DOHH2 (cell line): Measurements from ENCODE around the gene VSTM2L.

ENCODE experiments used
- H3F3A ChIP-seq: fragments of 200-600 bp; sonication (generic), shearing (Covaris generic); 2 replicates; pipeline ENCODE4 v1.6.0; 2016; ENCODE audit warnings: antibody characterized with exemption, mild to moderate bottlenecking; ENCODE audit not compliant: control insufficient read depth, insufficient read depth
- H3K27ac ChIP-seq: fragments of 200-600 bp; sonication (generic); 2 replicates; pipeline ENCODE4 v1.5.1; 2014; ENCODE audit warnings: low read depth, mild to moderate bottlenecking, low read length, moderate library complexity
- H3K27me3 ChIP-seq: fragments of 200-600 bp; sonication (generic); 2 replicates; pipeline ENCODE4 v1.6.1; 2014; ENCODE audit warnings: mild to moderate bottlenecking, low read length, mixed read lengths; ENCODE audit not compliant: control insufficient read depth
- H3K36me3 ChIP-seq: fragments of 200-600 bp; sonication (generic); 2 replicates; pipeline ENCODE4 v1.6.1; 2014; ENCODE audit warnings: mild to moderate bottlenecking, low read length, moderate library complexity, mixed read lengths; ENCODE audit not compliant: control insufficient read depth
- H3K4me1 ChIP-seq: fragments of 200-600 bp; sonication (generic); 2 replicates; pipeline ENCODE4 v1.6.1; 2014; ENCODE audit warnings: mild to moderate bottlenecking, low read length, mixed read lengths; ENCODE audit not compliant: control insufficient read depth
- H3K4me2 ChIP-seq: fragments of 200-600 bp; sonication (generic); 2 replicates; pipeline ENCODE4 v1.6.0; 2014; ENCODE audit warnings: mild to moderate bottlenecking, low read length, moderate library complexity
- H3K4me3 ChIP-seq: fragments of 200-600 bp; sonication (generic); 2 replicates; pipeline ENCODE4 v1.5.1; 2014; ENCODE audit warnings: mild to moderate bottlenecking, low read length, mixed read lengths
- H3K79me2 ChIP-seq: fragments of 200-600 bp; sonication (generic); 2 replicates; pipeline ENCODE4 v1.6.1; 2014; ENCODE audit warnings: mild to moderate bottlenecking, low read length, mixed read lengths; ENCODE audit not compliant: control insufficient read depth
- H3K9me2 ChIP-seq: fragments of 200-600 bp; sonication (generic); replicated peaks from 2 replicates; pipeline ENCODE4 v1.6.1; 2014; ENCODE audit warnings: mild to moderate bottlenecking, low read length, mixed read lengths; ENCODE audit not compliant: control insufficient read depth
- H3K9me3 ChIP-seq: fragments of 200-600 bp; sonication (generic); 2 replicates; pipeline ENCODE4 v1.6.1; 2014; ENCODE audit warnings: antibody characterized with exemption, low read length, mixed read lengths; ENCODE audit not compliant: control insufficient read depth, insufficient read depth
- H4K20me1 ChIP-seq: fragments of 200-600 bp; sonication (generic); 2 replicates; pipeline ENCODE4 v1.6.0; 2014; ENCODE audit warnings: low read depth, mild to moderate bottlenecking, antibody characterized with exemption, low read length, moderate library complexity; ENCODE audit not compliant: control insufficient read depth, insufficient read depth
- EZH2phosphoT487 ChIP-seq: fragments of 200-600 bp; sonication (generic); IDR thresholded peaks from 2 replicates; pipeline ENCODE4 v1.6.1; 2017; ENCODE audit warnings: borderline replicate concordance, mild to moderate bottlenecking, antibody characterized with exemption, low read length, moderate library complexity, mixed read lengths
- TF ChIP-seq, protein P1 (sequence below): fragments of 200-600 bp; sonication (generic); IDR thresholded peaks from one replicate; pipeline ENCODE4 v1.5.1; 2014; ENCODE audit warnings: antibody characterized with exemption, mild to moderate bottlenecking, low read depth, low read length; ENCODE audit not compliant: poor library complexity, severe bottlenecking

VSTM2L gene

DNA sequence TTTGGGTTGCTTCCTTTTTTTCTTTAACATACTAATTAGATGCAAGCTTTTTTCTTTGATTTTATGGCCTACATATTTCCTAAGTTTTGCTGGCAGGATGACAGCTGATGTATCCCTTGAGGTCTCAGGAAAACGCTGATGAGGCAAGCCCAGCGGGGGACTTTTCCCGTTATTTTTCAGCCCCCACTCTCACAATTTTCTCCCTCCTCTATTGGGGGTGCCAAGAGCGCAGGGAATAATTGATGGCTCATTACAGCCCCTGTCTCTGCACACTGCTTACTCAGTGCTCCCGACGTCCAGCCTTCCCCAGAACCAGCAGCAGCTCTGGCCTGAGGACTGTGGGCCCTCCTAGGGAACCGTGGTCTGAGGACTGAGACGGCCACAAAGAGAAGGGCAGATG is 38.6 kb upstream of the VSTM2L start:
- no peaks in the 10 kb centered on the region for H3K79me2 ChIP-seq
- no peaks in the 10 kb centered on the region for H3K9me3 ChIP-seq
- TF ChIP-seq, protein P1, sequence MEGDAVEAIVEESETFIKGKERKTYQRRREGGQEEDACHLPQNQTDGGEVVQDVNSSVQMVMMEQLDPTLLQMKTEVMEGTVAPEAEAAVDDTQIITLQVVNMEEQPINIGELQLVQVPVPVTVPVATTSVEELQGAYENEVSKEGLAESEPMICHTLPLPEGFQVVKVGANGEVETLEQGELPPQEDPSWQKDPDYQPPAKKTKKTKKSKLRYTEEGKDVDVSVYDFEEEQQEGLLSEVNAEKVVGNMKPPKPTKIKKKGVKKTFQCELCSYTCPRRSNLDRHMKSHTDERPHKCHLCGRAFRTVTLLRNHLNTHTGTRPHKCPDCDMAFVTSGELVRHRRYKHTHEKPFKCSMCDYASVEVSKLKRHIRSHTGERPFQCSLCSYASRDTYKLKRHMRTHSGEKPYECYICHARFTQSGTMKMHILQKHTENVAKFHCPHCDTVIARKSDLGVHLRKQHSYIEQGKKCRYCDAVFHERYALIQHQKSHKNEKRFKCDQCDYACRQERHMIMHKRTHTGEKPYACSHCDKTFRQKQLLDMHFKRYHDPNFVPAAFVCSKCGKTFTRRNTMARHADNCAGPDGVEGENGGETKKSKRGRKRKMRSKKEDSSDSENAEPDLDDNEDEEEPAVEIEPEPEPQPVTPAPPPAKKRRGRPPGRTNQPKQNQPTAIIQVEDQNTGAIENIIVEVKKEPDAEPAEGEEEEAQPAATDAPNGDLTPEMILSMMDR: no peak
- TF ChIP-seq EZH2phosphoT487: no peak
- H3K27me3 ChIP-seq: no peaks in the 10 kb centered on the region
- no peak overlapping the region for H3K27ac ChIP-seq
- H3K4me3 ChIP-seq: no peak overlapping the region
- H3F3A ChIP-seq: no peaks in the 10 kb centered on the region
- no peaks in the 10 kb centered on the region for H4K20me1 ChIP-seq
- no peaks in the 10 kb centered on the region for H3K9me2 ChIP-seq
- no peaks in the 10 kb centered on the region for H3K4me1 ChIP-seq
- peaks cover 12% of the 10 kb centered on the region; the same call in 1 of the 2 replicates for H3K36me3 ChIP-seq
- H3K4me2 ChIP-seq: no peak overlapping the region

DNA sequence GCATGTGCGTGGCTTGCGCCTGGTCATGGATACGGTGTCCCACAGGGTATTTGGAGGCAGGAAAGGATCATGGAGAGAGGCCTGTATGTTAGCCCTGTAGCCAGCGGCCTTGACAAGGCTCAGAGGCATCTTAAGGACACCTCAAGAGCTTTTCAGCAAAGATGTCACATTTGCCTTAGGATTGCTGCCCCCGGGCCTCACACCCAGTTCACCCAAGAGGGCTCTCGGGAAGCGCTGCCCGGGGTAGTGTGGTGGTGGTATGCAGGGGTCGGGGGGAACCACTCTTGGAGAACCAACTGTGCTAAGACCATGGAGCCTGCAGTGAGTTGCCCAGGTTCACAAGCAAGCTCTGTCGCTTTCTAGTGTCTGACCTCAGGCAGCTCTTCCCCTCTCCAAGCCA is 36.9 kb upstream of the VSTM2L start:
- Histone ChIP-seq H3K9me3 (no peaks in the 10 kb centered on the region), H4K20me1 (no peaks in the 10 kb centered on the region), H3K4me2 (no peak overlapping the region), H3K27me3 (no peaks in the 10 kb centered on the region), H3K36me3 (peaks cover under 1% of the 10 kb centered on the region; the same call in 1 of the 2 replicates), H3K27ac (no peak overlapping the region), H3K4me1 (no peaks in the 10 kb centered on the region), H3F3A (no peaks in the 10 kb centered on the region), H3K79me2 (no peaks in the 10 kb centered on the region), H3K9me2 (no peaks in the 10 kb centered on the region), H3K4me3 (no peak overlapping the region)
- no peak for TF ChIP-seq EZH2phosphoT487
- TF ChIP-seq, protein P1: no peak

DNA sequence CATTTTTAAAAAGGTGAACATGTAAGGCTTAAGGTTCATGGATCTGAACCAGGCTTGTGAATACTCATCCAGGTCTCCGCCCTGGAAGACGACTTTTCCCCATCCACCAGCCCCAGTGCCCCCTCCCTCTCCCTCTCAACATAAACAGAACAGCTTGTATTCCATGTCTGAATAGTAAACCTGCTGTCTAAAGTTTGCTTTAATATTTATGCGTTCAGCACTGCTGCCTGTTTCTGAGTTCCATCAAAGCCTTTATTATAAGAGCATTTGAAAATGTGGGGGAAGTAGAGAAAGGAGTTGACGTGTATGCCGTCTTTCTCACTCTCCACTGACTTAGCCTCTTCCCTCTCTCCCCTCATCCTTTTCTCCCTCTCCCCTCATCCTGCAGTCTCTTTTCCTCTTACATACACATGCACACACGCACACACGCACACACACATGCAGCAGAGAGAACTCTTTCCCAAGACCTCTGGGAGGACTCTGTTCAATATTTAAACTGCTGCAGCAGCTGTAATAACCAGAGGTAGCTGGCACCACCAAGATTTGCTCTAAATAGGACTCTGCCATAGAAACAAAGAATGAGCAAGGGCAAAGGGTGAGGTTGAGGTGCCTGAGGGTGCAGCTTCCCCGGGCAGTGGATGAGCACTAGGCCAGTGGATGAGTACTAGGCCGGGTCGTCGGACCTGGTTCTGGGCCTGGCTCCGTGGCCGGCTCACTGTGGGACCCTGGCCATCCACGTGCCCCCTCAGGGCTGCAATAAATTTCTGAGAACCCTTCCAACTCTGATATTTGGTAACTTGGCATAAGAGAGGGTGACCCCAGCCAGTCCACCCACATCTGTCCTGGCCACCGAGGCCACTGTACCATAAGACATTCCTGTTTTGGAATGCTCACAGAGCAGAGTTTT is 35.4 kb upstream of the VSTM2L start:
- Histone ChIP-seq H3K4me3 (no peak overlapping the region), H3K27me3 (no peaks in the 10 kb centered on the region), H3K9me2 (no peaks in the 10 kb centered on the region), H3K79me2 (no peaks in the 10 kb centered on the region), H3F3A (no peaks in the 10 kb centered on the region), H3K27ac (no peak overlapping the region), H3K36me3 (no peaks in the 10 kb centered on the region), H3K4me2 (no peak overlapping the region), H4K20me1 (no peaks in the 10 kb centered on the region), H3K4me1 (no peaks in the 10 kb centered on the region), H3K9me3 (no peaks in the 10 kb centered on the region)
- TF ChIP-seq EZH2phosphoT487: no peak
- TF ChIP-seq, protein P1: no peak
